GM06990 (cell line): ENCODE data around the gene HSDL1.

Source experiments
- DNase-seq: peaks from one replicate; pipeline ENCODE4 v3.0.0-alpha.2; 2011; ENCODE audit not compliant: insufficient read length; ENCODE audit errors: extremely low read depth
- H3K27me3 ChIP-seq: replicated peaks from 2 replicates; pipeline ENCODE4 v1.6.0; 2011; ENCODE audit warnings: low read length; ENCODE audit not compliant: control insufficient read depth, insufficient read depth
- H3K36me3 ChIP-seq: 2 replicates; pipeline ENCODE4 v1.5.1; 2011; ENCODE audit warnings: low read length; ENCODE audit not compliant: control insufficient read depth, insufficient read depth
- H3K4me3 ChIP-seq: replicated peaks from 2 replicates; pipeline ENCODE4 v1.5.1; 2011; ENCODE audit warnings: low read depth, mild to moderate bottlenecking, control low read depth, low read length
- TF ChIP-seq, protein P1 (sequence below): IDR thresholded peaks from 2 replicates; pipeline ENCODE4 v1.5.1; 2011; ENCODE audit warnings: low read length, control low read depth, mild to moderate bottlenecking, inconsistent platforms; ENCODE audit not compliant: insufficient read depth, poor library complexity, severe bottlenecking

HSDL1 gene

DNA sequence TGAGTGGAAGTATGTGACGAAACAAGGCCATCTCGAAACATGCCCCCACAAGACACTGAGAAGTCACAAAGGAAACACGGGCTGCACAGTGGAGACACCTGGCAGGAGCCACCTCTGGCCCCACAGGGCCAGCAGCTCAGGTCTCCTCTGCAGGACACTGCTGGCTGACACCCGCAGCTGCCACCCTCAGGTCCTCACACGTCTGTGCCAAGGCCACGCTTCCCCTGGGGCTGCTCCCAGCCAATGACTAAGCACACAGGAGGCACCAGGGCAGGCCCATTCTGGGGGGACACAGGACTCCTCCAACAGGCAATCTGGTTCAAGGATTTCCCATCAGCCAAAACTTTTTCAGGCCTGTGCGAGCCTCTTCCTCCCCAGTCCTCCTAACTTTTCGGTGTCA lies 64.6 kb downstream of the HSDL1 start:
- H3K36me3 ChIP-seq = peaks cover 15% of the 10 kb centered on the region
- no peak for DNase-seq
- TF ChIP-seq, protein P1, sequence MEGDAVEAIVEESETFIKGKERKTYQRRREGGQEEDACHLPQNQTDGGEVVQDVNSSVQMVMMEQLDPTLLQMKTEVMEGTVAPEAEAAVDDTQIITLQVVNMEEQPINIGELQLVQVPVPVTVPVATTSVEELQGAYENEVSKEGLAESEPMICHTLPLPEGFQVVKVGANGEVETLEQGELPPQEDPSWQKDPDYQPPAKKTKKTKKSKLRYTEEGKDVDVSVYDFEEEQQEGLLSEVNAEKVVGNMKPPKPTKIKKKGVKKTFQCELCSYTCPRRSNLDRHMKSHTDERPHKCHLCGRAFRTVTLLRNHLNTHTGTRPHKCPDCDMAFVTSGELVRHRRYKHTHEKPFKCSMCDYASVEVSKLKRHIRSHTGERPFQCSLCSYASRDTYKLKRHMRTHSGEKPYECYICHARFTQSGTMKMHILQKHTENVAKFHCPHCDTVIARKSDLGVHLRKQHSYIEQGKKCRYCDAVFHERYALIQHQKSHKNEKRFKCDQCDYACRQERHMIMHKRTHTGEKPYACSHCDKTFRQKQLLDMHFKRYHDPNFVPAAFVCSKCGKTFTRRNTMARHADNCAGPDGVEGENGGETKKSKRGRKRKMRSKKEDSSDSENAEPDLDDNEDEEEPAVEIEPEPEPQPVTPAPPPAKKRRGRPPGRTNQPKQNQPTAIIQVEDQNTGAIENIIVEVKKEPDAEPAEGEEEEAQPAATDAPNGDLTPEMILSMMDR = no peak
- no peak overlapping the region for H3K4me3 ChIP-seq
- no peaks in the 10 kb centered on the region for H3K27me3 ChIP-seq

DNA sequence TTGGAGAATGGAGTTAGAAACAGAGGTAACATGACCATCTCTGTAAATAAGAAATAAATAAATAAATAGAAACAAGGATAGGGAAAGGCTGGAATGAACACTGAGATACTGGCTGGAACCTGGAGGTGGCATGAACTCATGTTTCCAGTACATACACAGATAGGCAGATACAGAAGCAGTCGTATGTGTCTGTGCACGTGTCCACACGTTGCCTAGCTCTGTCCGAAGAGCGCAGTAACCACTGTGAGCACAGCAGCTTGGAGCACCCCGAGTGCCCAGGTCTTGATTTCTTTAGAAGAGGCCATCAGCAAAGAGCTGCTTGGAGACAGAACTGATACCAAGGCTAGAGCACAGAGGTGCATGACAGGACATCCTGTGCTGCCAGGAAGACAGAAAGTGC lies 65.3 kb downstream of the HSDL1 start:
- TF ChIP-seq, protein P1 = no peak
- DNase-seq = no peak
- Histone ChIP-seq H3K27me3 (no peaks in the 10 kb centered on the region), H3K36me3 (peaks cover 16% of the 10 kb centered on the region), H3K4me3 (no peak overlapping the region)

DNA sequence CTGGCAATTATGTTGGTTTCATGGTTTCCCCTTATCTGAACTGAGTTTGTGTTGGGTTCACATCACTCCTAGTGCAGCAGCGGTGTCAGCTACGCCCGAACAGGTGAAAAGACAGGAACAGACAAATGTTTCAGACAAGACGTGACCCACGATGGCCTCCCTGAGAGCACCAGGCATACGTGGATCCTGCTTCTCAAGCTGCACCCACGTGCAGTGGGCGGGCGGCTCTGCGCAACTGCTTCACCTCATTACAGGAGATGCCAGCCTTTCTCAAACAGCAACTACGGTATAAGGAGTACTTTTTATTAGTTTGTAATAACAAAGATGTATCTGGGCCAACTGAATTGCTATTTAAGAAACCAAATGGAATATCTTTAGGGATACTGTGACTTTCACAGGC lies 69.6 kb downstream of the HSDL1 start:
- TF ChIP-seq, protein P1 = no peak
- no peak for DNase-seq
- Histone ChIP-seq H3K27me3 (no peaks in the 10 kb centered on the region), H3K36me3 (peaks cover 11% of the 10 kb centered on the region), H3K4me3 (no peak overlapping the region)

DNA sequence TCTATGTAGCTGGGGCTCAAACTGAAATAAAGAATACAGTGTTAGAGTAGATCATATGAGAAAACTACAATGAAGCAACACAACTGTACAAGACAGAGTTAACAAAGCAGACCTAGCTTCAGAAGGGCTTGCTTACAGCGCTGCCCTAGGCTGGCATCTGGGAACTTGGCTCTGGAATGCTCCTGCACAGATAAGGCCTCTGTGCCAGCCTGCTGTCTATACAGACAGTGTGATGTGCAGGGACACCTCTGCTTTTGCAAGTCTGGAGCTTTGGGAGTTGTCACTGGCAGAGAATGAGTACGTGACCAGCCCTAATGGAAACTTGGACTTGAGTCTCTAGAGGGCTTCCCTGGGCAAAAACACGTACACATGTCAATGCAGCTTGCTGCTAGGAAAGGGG lies 70.3 kb downstream of the HSDL1 start:
- Histone ChIP-seq H3K4me3 (no peak overlapping the region), H3K27me3 (no peaks in the 10 kb centered on the region), H3K36me3 (peaks cover 12% of the 10 kb centered on the region)
- DNase-seq = no peak
- TF ChIP-seq, protein P1 = no peak
